Measurements from ENCODE around the gene SNRNP27.

Gene SNRNP27

GRCh38 chr2:69933254-69933828 lies 39.6 kb downstream of the SNRNP27 start:
- no peak overlapping the region for H3K9ac ChIP-seq (ENCODE audit: low read length)
- H3K4me2 ChIP-seq (ENCODE audit: low read length): peak overlapping the region; percentile 63
- no peak overlapping the region for H3K27ac ChIP-seq (ENCODE audit: low read length)
- peaks cover 20% of the 10 kb centered on the region for H3K4me1 ChIP-seq (ENCODE audit: low read length)
- no peaks in the 10 kb centered on the region for H3K9me3 ChIP-seq (ENCODE audit: insufficient read depth, low read length)
- H2AFZ ChIP-seq (ENCODE audit: low read depth, low read length): no peak overlapping the region
- no peaks in the 10 kb centered on the region for H3K79me2 ChIP-seq (ENCODE audit: low read length)
- TF ChIP-seq, protein P1, sequence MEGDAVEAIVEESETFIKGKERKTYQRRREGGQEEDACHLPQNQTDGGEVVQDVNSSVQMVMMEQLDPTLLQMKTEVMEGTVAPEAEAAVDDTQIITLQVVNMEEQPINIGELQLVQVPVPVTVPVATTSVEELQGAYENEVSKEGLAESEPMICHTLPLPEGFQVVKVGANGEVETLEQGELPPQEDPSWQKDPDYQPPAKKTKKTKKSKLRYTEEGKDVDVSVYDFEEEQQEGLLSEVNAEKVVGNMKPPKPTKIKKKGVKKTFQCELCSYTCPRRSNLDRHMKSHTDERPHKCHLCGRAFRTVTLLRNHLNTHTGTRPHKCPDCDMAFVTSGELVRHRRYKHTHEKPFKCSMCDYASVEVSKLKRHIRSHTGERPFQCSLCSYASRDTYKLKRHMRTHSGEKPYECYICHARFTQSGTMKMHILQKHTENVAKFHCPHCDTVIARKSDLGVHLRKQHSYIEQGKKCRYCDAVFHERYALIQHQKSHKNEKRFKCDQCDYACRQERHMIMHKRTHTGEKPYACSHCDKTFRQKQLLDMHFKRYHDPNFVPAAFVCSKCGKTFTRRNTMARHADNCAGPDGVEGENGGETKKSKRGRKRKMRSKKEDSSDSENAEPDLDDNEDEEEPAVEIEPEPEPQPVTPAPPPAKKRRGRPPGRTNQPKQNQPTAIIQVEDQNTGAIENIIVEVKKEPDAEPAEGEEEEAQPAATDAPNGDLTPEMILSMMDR (IDR thresholded peaks at IDR 0.05; ENCODE audit: low read depth, low read length): no peak
- no peak for TF ChIP-seq EZH2phosphoT487 (IDR thresholded peaks at IDR 0.05; ENCODE audit: low read depth)
- no peak overlapping the region for H3K4me3 ChIP-seq (ENCODE audit: low read length)
- H3K36me3 ChIP-seq (replicated peaks; ENCODE audit: low read depth, low read length): no peaks in the 10 kb centered on the region
- H3K27me3 ChIP-seq (ENCODE audit: low read depth, low read length): no peaks in the 10 kb centered on the region
- no peaks in the 10 kb centered on the region for H4K20me1 ChIP-seq (ENCODE audit: insufficient read depth, low read length)

DNA sequence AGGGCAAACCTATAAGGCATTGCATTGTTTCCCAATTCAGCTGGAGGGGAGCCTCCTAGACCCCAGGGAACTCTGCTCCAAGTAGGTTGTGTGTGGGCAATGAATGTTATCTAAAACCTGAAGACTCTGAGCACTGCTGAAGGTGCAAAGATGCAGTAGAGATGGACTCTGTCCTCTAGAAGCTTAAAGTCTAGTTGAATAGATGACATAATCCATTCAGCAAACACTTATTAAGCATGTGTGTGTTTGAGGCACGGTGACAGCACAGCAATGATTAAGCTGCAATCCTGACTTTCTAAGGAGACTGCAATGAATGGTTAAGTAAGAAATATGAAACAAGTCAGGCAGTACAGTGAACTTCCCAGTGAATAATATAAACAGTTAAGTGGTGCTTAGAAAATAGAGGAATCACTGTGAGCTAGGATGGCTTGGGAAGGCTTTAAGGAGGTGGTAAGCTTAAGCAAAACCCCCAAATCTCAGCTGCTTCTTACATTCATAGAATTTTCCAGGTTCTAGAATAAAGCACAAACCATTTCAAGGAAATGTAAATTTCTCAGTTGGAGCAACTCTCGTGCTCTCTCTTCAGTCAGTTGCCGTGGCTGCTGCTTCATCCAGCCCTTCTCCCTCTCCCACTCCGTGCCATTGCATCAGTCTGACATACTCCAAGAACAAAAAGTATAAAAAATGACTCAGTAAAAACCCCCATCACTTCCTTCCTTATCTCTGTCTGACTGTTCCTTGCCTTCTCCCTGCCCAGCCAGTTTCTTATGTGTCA lies 40.3 kb downstream of the SNRNP27 start:
- Histone ChIP-seq H3K27ac (ENCODE audit: low read length) (no peak overlapping the region), H2AFZ (ENCODE audit: low read depth, low read length) (no peak overlapping the region), H3K4me3 (ENCODE audit: low read length) (peak overlapping the region; percentile 5; the same call in 1 of the 2 replicates), H3K79me2 (ENCODE audit: low read length) (no peaks in the 10 kb centered on the region), H3K9me3 (ENCODE audit: insufficient read depth, low read length) (no peaks in the 10 kb centered on the region), H3K27me3 (ENCODE audit: low read depth, low read length) (no peaks in the 10 kb centered on the region), H4K20me1 (ENCODE audit: insufficient read depth, low read length) (no peaks in the 10 kb centered on the region), H3K9ac (ENCODE audit: low read length) (0 out of 2 replicates have a peak overlapping the region, but pooled peaks have one; percentile 0), H3K4me1 (ENCODE audit: low read length) (peaks cover 20% of the 10 kb centered on the region), H3K4me2 (ENCODE audit: low read length) (peak overlapping the region; percentile 63), H3K36me3 (replicated peaks; ENCODE audit: low read depth, low read length) (no peaks in the 10 kb centered on the region)
- TF ChIP-seq EZH2phosphoT487 (IDR thresholded peaks at IDR 0.05; ENCODE audit: low read depth): no peak
- TF ChIP-seq, protein P1 (IDR thresholded peaks at IDR 0.05; ENCODE audit: low read depth, low read length): no peak

- Histone ChIP-seq H3K4me2 (ENCODE audit: low read length) (peak overlapping the region; percentile 63), H3K4me3 (ENCODE audit: low read length) (0 out of 2 replicates have a peak overlapping the region, but pooled peaks have one; percentile 5), H3K9ac (ENCODE audit: low read length) (0 out of 2 replicates have a peak overlapping the region, but pooled peaks have one; percentile 0)
These were observed 40.8 kb downstream of the SNRNP27 start for GRCh38 chr2:69934614-69934908.

DNA sequence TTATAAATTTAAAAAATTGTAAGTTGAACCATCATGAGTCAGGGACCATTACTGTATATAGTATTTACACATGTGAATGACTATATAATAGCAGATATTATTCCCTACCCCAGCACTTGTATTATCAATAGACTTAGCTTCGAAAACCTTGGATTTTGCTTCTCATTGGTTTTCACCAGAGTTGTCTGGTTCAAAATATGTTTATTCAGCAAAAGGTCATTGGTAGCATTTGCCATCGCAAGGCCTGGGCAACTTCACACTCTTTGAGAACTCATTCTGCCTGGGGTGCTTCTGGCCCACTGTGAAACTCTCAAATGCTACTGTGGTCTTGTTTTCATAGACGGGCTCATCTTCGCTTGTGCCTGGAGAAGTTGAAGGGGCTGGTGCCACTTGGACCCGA lies 41.3 kb downstream of the SNRNP27 start:
- Histone ChIP-seq H3K27ac (ENCODE audit: low read length) (no peak overlapping the region), H3K4me2 (ENCODE audit: low read length) (no peak overlapping the region)

More at GRCh38 chr2:69934614-69934908, 40.8 kb downstream of the SNRNP27 start:
- H4K20me1 ChIP-seq (ENCODE audit: insufficient read depth, low read length): no peaks in the 10 kb centered on the region
- H2AFZ ChIP-seq (ENCODE audit: low read depth, low read length): no peak overlapping the region
- H3K9me3 ChIP-seq (ENCODE audit: insufficient read depth, low read length): no peaks in the 10 kb centered on the region
- TF ChIP-seq, protein P1 (IDR thresholded peaks at IDR 0.05; ENCODE audit: low read depth, low read length): no peak
- TF ChIP-seq EZH2phosphoT487 (IDR thresholded peaks at IDR 0.05; ENCODE audit: low read depth): no peak
- H3K36me3 ChIP-seq (replicated peaks; ENCODE audit: low read depth, low read length): no peaks in the 10 kb centered on the region
- no peaks in the 10 kb centered on the region for H3K27me3 ChIP-seq (ENCODE audit: low read depth, low read length)
- no peak overlapping the region for H3K27ac ChIP-seq (ENCODE audit: low read length)
- H3K4me1 ChIP-seq (ENCODE audit: low read length): peaks cover 20% of the 10 kb centered on the region
- H3K79me2 ChIP-seq (ENCODE audit: low read length): no peaks in the 10 kb centered on the region

More for the DNA sequence above, 41.3 kb downstream of the SNRNP27 start:
- no peak for TF ChIP-seq EZH2phosphoT487 (IDR thresholded peaks at IDR 0.05; ENCODE audit: low read depth)
- TF ChIP-seq, protein P1 (IDR thresholded peaks at IDR 0.05; ENCODE audit: low read depth, low read length): no peak
- no peaks in the 10 kb centered on the region for H4K20me1 ChIP-seq (ENCODE audit: insufficient read depth, low read length)
- H3K4me1 ChIP-seq (ENCODE audit: low read length): peaks cover 20% of the 10 kb centered on the region
- no peaks in the 10 kb centered on the region for H3K36me3 ChIP-seq (replicated peaks; ENCODE audit: low read depth, low read length)
- H3K4me3 ChIP-seq (ENCODE audit: low read length): no peak overlapping the region
- H3K79me2 ChIP-seq (ENCODE audit: low read length): no peaks in the 10 kb centered on the region
- no peak overlapping the region for H2AFZ ChIP-seq (ENCODE audit: low read depth, low read length)
- H3K9me3 ChIP-seq (ENCODE audit: insufficient read depth, low read length): no peaks in the 10 kb centered on the region
- no peaks in the 10 kb centered on the region for H3K27me3 ChIP-seq (ENCODE audit: low read depth, low read length)
- H3K9ac ChIP-seq (ENCODE audit: low read length): no peak overlapping the region
